Esophagus muscularis mucosa (tissue), 3 donors: ENCODE measurements around the gene CISH.

Source experiments
- POLR2AphosphoS5 ChIP-seq, 2 donors: sonication (generic); formaldehyde crosslinking; IDR thresholded peaks; one replicate each; pipeline ENCODE4 v1.6.1; 2017; ENCODE audit warnings: antibody characterized with exemption in 2 of 2
- TF ChIP-seq, protein P1 (sequence below), 3 experiments: fragments of 200-600 bp in 2 of 3; fragments of 450-650 bp in 1 of 3; sonication (generic) in 2 of 3; IDR thresholded peaks; one replicate each; pipeline ENCODE4 v1.5.1; 2017 to 2019; ENCODE audit warnings: antibody characterized with exemption in 3 of 3, mild to moderate bottlenecking in 2 of 3, moderate library complexity in 1 of 3

DNA sequence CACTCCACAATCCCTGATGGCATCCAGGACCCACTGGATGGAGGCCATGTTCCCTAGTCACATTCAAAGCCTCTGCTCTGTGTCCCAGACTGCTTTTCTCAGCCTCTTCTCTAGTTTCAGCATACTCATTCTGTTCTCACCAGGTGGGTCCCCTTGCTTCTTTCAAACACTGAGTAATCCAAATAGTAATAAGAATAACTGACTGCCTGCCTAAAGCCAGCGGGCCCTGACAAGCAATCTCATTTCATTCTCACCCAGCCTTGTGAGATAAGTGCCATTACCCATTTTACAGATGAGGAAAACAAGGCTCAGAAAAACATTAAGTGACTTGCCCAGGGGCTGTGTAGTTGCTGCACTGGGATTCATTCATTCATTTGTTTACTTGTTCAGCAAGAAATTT lies 30.8 kb upstream of the CISH start:
- TF ChIP-seq, protein P1, sequence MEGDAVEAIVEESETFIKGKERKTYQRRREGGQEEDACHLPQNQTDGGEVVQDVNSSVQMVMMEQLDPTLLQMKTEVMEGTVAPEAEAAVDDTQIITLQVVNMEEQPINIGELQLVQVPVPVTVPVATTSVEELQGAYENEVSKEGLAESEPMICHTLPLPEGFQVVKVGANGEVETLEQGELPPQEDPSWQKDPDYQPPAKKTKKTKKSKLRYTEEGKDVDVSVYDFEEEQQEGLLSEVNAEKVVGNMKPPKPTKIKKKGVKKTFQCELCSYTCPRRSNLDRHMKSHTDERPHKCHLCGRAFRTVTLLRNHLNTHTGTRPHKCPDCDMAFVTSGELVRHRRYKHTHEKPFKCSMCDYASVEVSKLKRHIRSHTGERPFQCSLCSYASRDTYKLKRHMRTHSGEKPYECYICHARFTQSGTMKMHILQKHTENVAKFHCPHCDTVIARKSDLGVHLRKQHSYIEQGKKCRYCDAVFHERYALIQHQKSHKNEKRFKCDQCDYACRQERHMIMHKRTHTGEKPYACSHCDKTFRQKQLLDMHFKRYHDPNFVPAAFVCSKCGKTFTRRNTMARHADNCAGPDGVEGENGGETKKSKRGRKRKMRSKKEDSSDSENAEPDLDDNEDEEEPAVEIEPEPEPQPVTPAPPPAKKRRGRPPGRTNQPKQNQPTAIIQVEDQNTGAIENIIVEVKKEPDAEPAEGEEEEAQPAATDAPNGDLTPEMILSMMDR (IDR thresholded peaks at IDR 0.05), result no peak
- TF ChIP-seq POLR2AphosphoS5 (IDR thresholded peaks at IDR 0.05), result no peak
